HEK293 (cell line): ENCODE measurements around the gene AIM2.

Experiments used
- CTCF ChIA-PET: fragments of 350-600 bp; formaldehyde crosslinking; extraction: SDS; loops from one replicate; lab custom pipeline; 2021; ENCODE audit warnings: antibody characterized with exemption; lab: Yijun Ruan, JAX
- POLR2A ChIA-PET: fragments of 300-600 bp; formaldehyde crosslinking; extraction: SDS; loops from one replicate; lab custom pipeline; 2020; ENCODE audit warnings: antibody characterized with exemption, inconsistent platforms; lab: Yijun Ruan, JAX
- H3K27ac ChIP-seq: fragments of 200-500 bp; sonication (Bioruptor generic); 2 replicates; pipeline ENCODE4 v1.5.1; 2014; ENCODE audit warnings: low read depth, low read length, control low read depth, inconsistent platforms; ENCODE audit errors: extremely low read depth
- H3K36me3 ChIP-seq, 2 experiments: fragments of 200-500 bp in 1 of 2; sonication (Bioruptor generic) in 1 of 2; 1 replicate in 1 of 2; 2 replicates in 1 of 2; pipeline ENCODE4 v1.5.1; 2014 to 2017; ENCODE audit warnings: inconsistent platforms in 2 of 2, low read length in 2 of 2; ENCODE audit not compliant: control insufficient read depth in 2 of 2, insufficient read depth in 1 of 2
- H3K4me1 ChIP-seq: fragments of 200-500 bp; sonication (Bioruptor generic); 2 replicates; pipeline ENCODE4 v1.5.1; 2014; ENCODE audit warnings: mild to moderate bottlenecking, low read length, inconsistent platforms; ENCODE audit not compliant: control insufficient read depth, insufficient read depth
- H3K4me3 ChIP-seq: 2 replicates; pipeline ENCODE4 v1.5.1; 2011; ENCODE audit warnings: low read depth, mild to moderate bottlenecking, control low read depth, low read length, moderate library complexity
- H3K9me3 ChIP-seq: fragments of 200-500 bp; sonication (Bioruptor generic); 2 replicates; pipeline ENCODE4 v1.5.1; 2014; ENCODE audit warnings: low read depth, low read length, inconsistent platforms; ENCODE audit not compliant: control insufficient read depth, insufficient read depth
- FEZF1 ChIP-seq: fragments of 450-650 bp; formaldehyde crosslinking; IDR thresholded peaks from 2 replicates; pipeline ENCODE4 v1.5.1; 2016; ENCODE audit warnings: missing biosample characterization, missing genetic modification characterization
- KLF10 ChIP-seq: fragments of 450-650 bp; IDR thresholded peaks from 2 replicates; pipeline ENCODE4 v1.5.1; 2018; ENCODE audit warnings: missing biosample characterization, mild to moderate bottlenecking, missing genetic modification characterization
- KLF9 ChIP-seq: fragments of 450-650 bp; formaldehyde crosslinking; IDR thresholded peaks from 2 replicates; pipeline ENCODE4 v1.5.1; 2016; ENCODE audit warnings: missing biosample characterization, missing genetic modification characterization, low read depth
- MZF1 ChIP-seq: fragments of 450-650 bp; formaldehyde crosslinking; IDR thresholded peaks from 2 replicates; pipeline ENCODE4 v1.5.1; 2017; ENCODE audit warnings: missing biosample characterization, missing genetic modification characterization, borderline replicate concordance
- REPIN1 ChIP-seq: fragments of 450-650 bp; formaldehyde crosslinking; IDR thresholded peaks from 2 replicates; pipeline ENCODE4 v1.5.1; 2017; ENCODE audit warnings: missing biosample characterization, missing genetic modification characterization, low read depth
- SCRT1 ChIP-seq: fragments of 450-650 bp; formaldehyde crosslinking; IDR thresholded peaks from 2 replicates; pipeline ENCODE4 v1.5.1; 2016; ENCODE audit warnings: missing biosample characterization, missing genetic modification characterization, borderline replicate concordance
- SCRT2 ChIP-seq: fragments of 450-650 bp; formaldehyde crosslinking; IDR thresholded peaks from 2 replicates; pipeline ENCODE4 v1.5.1; 2016; ENCODE audit warnings: missing biosample characterization, missing genetic modification characterization
- SETDB1 ChIP-seq: IDR thresholded peaks from one replicate; pipeline ENCODE4 v1.6.1; 2017; ENCODE audit warnings: mild to moderate bottlenecking, low read length, moderate library complexity, mixed read lengths; ENCODE audit not compliant: insufficient read length
- TRIM28 ChIP-seq: IDR thresholded peaks from 2 replicates; pipeline ENCODE4 v1.6.1; 2011; ENCODE audit warnings: low read length, control low read depth, borderline replicate concordance
- ZBTB21 ChIP-seq: fragments of 450-650 bp; formaldehyde crosslinking; IDR thresholded peaks from 2 replicates; pipeline ENCODE4 v1.5.1; 2017; ENCODE audit warnings: missing biosample characterization, missing genetic modification characterization
- ZBTB8A ChIP-seq: fragments of 450-650 bp; formaldehyde crosslinking; IDR thresholded peaks from 2 replicates; pipeline ENCODE4 v1.5.1; 2016; ENCODE audit warnings: missing biosample characterization, missing genetic modification characterization
- ZNF138 ChIP-seq: fragments of 450-650 bp; formaldehyde crosslinking; IDR thresholded peaks from 2 replicates; pipeline ENCODE4 v1.5.1; 2016; ENCODE audit warnings: missing biosample characterization, missing genetic modification characterization, borderline replicate concordance
- ZNF274 ChIP-seq, 2 experiments: fragments of 200-500 bp in 1 of 2; fragments of 450-650 bp in 1 of 2; sonication (Bioruptor generic) in 1 of 2; formaldehyde crosslinking in 1 of 2; IDR thresholded peaks; 2 replicates each; pipeline versions ENCODE4 v1.5.1 to v1.6.1; 2014 to 2016; ENCODE audit warnings: borderline replicate concordance in 1 of 2, inconsistent platforms in 1 of 2, low read length in 1 of 2, missing biosample characterization in 1 of 2, missing genetic modification characterization in 1 of 2
- ZNF311 ChIP-seq: fragments of 450-650 bp; formaldehyde crosslinking; IDR thresholded peaks from 2 replicates; pipeline ENCODE4 v1.5.1; 2017; ENCODE audit warnings: missing biosample characterization, missing genetic modification characterization, borderline replicate concordance
- ZNF37A ChIP-seq: fragments of 450-650 bp; IDR thresholded peaks from 2 replicates; pipeline ENCODE4 v1.5.1; 2018; ENCODE audit warnings: missing biosample characterization, missing genetic modification characterization
- ZNF416 ChIP-seq: fragments of 450-650 bp; formaldehyde crosslinking; IDR thresholded peaks from 2 replicates; pipeline ENCODE4 v1.5.1; 2016; ENCODE audit warnings: missing biosample characterization, missing genetic modification characterization
- ZNF473 ChIP-seq: fragments of 450-650 bp; formaldehyde crosslinking; IDR thresholded peaks from 2 replicates; pipeline ENCODE4 v1.5.1; 2017; ENCODE audit warnings: missing biosample characterization, missing genetic modification characterization
- ZNF501 ChIP-seq: fragments of 450-650 bp; formaldehyde crosslinking; IDR thresholded peaks from 2 replicates; pipeline ENCODE4 v1.5.1; 2016; ENCODE audit warnings: missing biosample characterization, missing genetic modification characterization
- ZNF513 ChIP-seq: fragments of 450-650 bp; IDR thresholded peaks from 2 replicates; pipeline ENCODE4 v1.5.1; 2018; ENCODE audit warnings: missing biosample characterization, missing genetic modification characterization
- ZNF548 ChIP-seq: fragments of 450-650 bp; formaldehyde crosslinking; IDR thresholded peaks from 2 replicates; pipeline ENCODE4 v1.5.1; 2016; ENCODE audit warnings: missing biosample characterization, missing genetic modification characterization
- ZNF571 ChIP-seq: fragments of 450-650 bp; formaldehyde crosslinking; IDR thresholded peaks from 2 replicates; pipeline ENCODE4 v1.5.0; 2017; ENCODE audit warnings: missing biosample characterization, missing genetic modification characterization
- ZNF585B ChIP-seq: fragments of 450-650 bp; formaldehyde crosslinking; IDR thresholded peaks from 2 replicates; pipeline ENCODE4 v1.5.1; 2016; ENCODE audit warnings: missing biosample characterization, missing genetic modification characterization
- ZNF747 ChIP-seq: fragments of 450-650 bp; formaldehyde crosslinking; IDR thresholded peaks from 2 replicates; pipeline ENCODE4 v1.5.1; 2016; ENCODE audit warnings: missing biosample characterization, missing genetic modification characterization
- ZNF768 ChIP-seq: fragments of 450-650 bp; formaldehyde crosslinking; IDR thresholded peaks from 2 replicates; pipeline ENCODE4 v1.5.1; 2018; ENCODE audit warnings: missing biosample characterization, mild to moderate bottlenecking, missing genetic modification characterization
- ZXDB ChIP-seq: fragments of 450-650 bp; formaldehyde crosslinking; IDR thresholded peaks from 2 replicates; pipeline ENCODE4 v1.5.1; 2016; ENCODE audit warnings: missing biosample characterization, missing genetic modification characterization
- TF ChIP-seq, protein P1 (sequence below): fragments of 450-650 bp; formaldehyde crosslinking; IDR thresholded peaks from 2 replicates; pipeline ENCODE4 v1.5.1; 2017; ENCODE audit warnings: missing biosample characterization, missing genetic modification characterization

AIM2 gene

GRCh38 chr1:159121526-159121925 is 45.0 kb upstream of the AIM2 start:
- H3K27ac ChIP-seq = no peak overlapping the region
- no peak for TF ChIP-seq ZNF274 (IDR thresholded peaks at IDR 0.05; ENCODE audit: low read length)
- no peak for TF ChIP-seq ZNF274 (tag by site-specific recombination; IDR thresholded peaks at IDR 0.05; ENCODE audit: borderline replicate concordance)
- no peak for TF ChIP-seq ZNF37A
- no peak for TF ChIP-seq ZNF311 (tag by site-specific recombination)
- TF ChIP-seq ZNF138 (tag by site-specific recombination) = no peak
- TF ChIP-seq SCRT2 (tag by site-specific recombination) = no peak
- TF ChIP-seq, protein P1, sequence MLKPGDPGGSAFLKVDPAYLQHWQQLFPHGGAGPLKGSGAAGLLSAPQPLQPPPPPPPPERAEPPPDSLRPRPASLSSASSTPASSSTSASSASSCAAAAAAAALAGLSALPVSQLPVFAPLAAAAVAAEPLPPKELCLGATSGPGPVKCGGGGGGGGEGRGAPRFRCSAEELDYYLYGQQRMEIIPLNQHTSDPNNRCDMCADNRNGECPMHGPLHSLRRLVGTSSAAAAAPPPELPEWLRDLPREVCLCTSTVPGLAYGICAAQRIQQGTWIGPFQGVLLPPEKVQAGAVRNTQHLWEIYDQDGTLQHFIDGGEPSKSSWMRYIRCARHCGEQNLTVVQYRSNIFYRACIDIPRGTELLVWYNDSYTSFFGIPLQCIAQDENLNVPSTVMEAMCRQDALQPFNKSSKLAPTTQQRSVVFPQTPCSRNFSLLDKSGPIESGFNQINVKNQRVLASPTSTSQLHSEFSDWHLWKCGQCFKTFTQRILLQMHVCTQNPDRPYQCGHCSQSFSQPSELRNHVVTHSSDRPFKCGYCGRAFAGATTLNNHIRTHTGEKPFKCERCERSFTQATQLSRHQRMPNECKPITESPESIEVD (tag by site-specific recombination) = no peak
- TF ChIP-seq ZXDB (tag by site-specific recombination) = no peak
- no peak for TF ChIP-seq KLF9 (tag by site-specific recombination)
- no peak for TF ChIP-seq ZNF548 (tag by site-specific recombination)
- no peak for TF ChIP-seq SCRT1 (tag by site-specific recombination)
- TF ChIP-seq ZBTB8A (tag by site-specific recombination) = no peak
- TF ChIP-seq ZNF768 (tag by site-specific recombination) = no peak
- no peak for TF ChIP-seq TRIM28
- TF ChIP-seq ZNF501 (tag by site-specific recombination) = no peak
- TF ChIP-seq ZNF416 (tag by site-specific recombination) = no peak
- TF ChIP-seq ZBTB21 (tag by site-specific recombination) = no peak
- H3K4me3 ChIP-seq = no peak overlapping the region
- H3K9me3 ChIP-seq = no peaks in the 10 kb centered on the region
- CTCF ChIA-PET = interaction anchor here (1.4 kb wide), 1 partner anchor 11 kb away, joined by 4 read pairs; no protein-coding TSS in a partner anchor
- no peaks in the 10 kb centered on the region for H3K4me1 ChIP-seq
- POLR2A ChIA-PET = no interaction called here
- H3K36me3 ChIP-seq = no peaks in the 10 kb centered on the region

- TF ChIP-seq ZNF585B (tag by site-specific recombination) = no peak
- TF ChIP-seq, all 188 proteins: peak for 0
- no peak overlapping the region for H3K4me3 ChIP-seq
- no peaks in the 10 kb centered on the region for H3K36me3 ChIP-seq
- ChIA-PET POLR2A (no interaction called here), CTCF (interaction anchor here (0.9 to 1.4 kb wide), 2 partner anchors 9 to 12 kb away, joined by 3 to 4 read pairs; no protein-coding TSS in a partner anchor)
- H3K4me1 ChIP-seq = no peaks in the 10 kb centered on the region
- H3K9me3 ChIP-seq = no peaks in the 10 kb centered on the region
- no peak overlapping the region for H3K27ac ChIP-seq
These were observed 43.8 kb upstream of the AIM2 start for GRCh38 chr1:159120317-159120716.

GRCh38 chr1:159113596-159114433 is 37.2 kb upstream of the AIM2 start:
- no peak overlapping the region for H3K27ac ChIP-seq
- CTCF ChIA-PET = interaction anchor here (1.4 kb wide), 2 partner anchors 19 to 25 kb away, joined by 3 to 6 read pairs; no protein-coding TSS in a partner anchor
- TF ChIP-seq MZF1 (no peak), FEZF1 (tag by site-specific recombination) (no peak), ZNF473 (no peak), KLF10 (no peak), REPIN1 (tag by site-specific recombination) (no peak), ZNF747 (no peak), SETDB1 (no peak), ZNF513 (no peak), ZNF571 (tag by site-specific recombination) (no peak)

More at GRCh38 chr1:159113596-159114433, 37.2 kb upstream of the AIM2 start:
- POLR2A ChIA-PET = no interaction called here
- Histone ChIP-seq H3K4me1 (no peaks in the 10 kb centered on the region), H3K4me3 (no peak overlapping the region), H3K36me3 (no peaks in the 10 kb centered on the region), H3K9me3 (no peaks in the 10 kb centered on the region)
